Stomach smooth muscle (tissue), 2 donors: ENCODE measurements around the gene RTCB.

Experiments
- H3K27ac ChIP-seq: one replicate; pipeline ENCODE4 v1.7.0; 2013; ENCODE audit warnings: mild to moderate bottlenecking, low read length, inconsistent platforms
- H3K27me3 ChIP-seq, 2 donors: one replicate each; pipeline ENCODE4 v1.7.0; 2013; ENCODE audit warnings: low read length in 2 of 2; ENCODE audit not compliant: insufficient read depth in 2 of 2, control insufficient read depth in 1 of 2
- H3K36me3 ChIP-seq, 2 donors: one replicate each; pipeline ENCODE4 v1.7.0; 2013; ENCODE audit warnings: low read length in 2 of 2; ENCODE audit not compliant: control insufficient read depth in 2 of 2, insufficient read depth in 2 of 2
- H3K4me1 ChIP-seq: one replicate; pipeline ENCODE4 v1.7.0; 2013; ENCODE audit warnings: low read length; ENCODE audit not compliant: control insufficient read depth, insufficient read depth
- H3K4me3 ChIP-seq, 2 donors: one replicate each; pipeline ENCODE4 v1.7.0; 2013; ENCODE audit warnings: low read length in 2 of 2
- H3K9ac ChIP-seq, 2 donors: one replicate each; pipeline ENCODE4 v1.7.0; 2013; ENCODE audit warnings: low read length in 2 of 2, mild to moderate bottlenecking in 1 of 2
- H3K9me3 ChIP-seq, 2 donors: one replicate each; pipeline ENCODE4 v1.7.0; 2013; ENCODE audit warnings: low read length in 2 of 2; ENCODE audit not compliant: control insufficient read depth in 2 of 2
- donor health status: healthy.
- donor health status: Pancreatic carcinoma.

RTCB gene

GRCh38 chr22:32416556-32417085, 4.6 kb upstream of the RTCB start:
- no peaks in the 10 kb centered on the region for H3K9me3 ChIP-seq

GRCh38 chr22:32414191-32414590, 2.1 kb upstream of the RTCB start:
- no peak overlapping the region for H3K9ac ChIP-seq
- no peaks in the 10 kb centered on the region for H3K36me3 ChIP-seq
- peaks cover 2 to 4% of the 10 kb centered on the region in 2 donors for H3K27me3 ChIP-seq
- no peak overlapping the region for H3K4me3 ChIP-seq
- H3K4me1 ChIP-seq, result peaks cover 19% of the 10 kb centered on the region
- H3K27ac ChIP-seq, result no peak overlapping the region
- no peaks in the 10 kb centered on the region for H3K9me3 ChIP-seq

More at GRCh38 chr22:32416556-32417085, 4.6 kb upstream of the RTCB start:
- Histone ChIP-seq H3K4me1 (peaks cover 4% of the 10 kb centered on the region), H3K27me3 (peaks cover 2 to 4% of the 10 kb centered on the region in 2 donors), H3K27ac (no peak overlapping the region), H3K9ac (no peak overlapping the region), H3K36me3 (no peaks in the 10 kb centered on the region), H3K4me3 (no peak overlapping the region)

- Histone ChIP-seq H3K27ac (no peak overlapping the region), H3K9ac (no peak overlapping the region), H3K27me3 (peaks cover 2 to 4% of the 10 kb centered on the region in 2 donors), H3K4me1 (peaks cover 19% of the 10 kb centered on the region), H3K4me3 (no peak overlapping the region), H3K9me3 (no peaks in the 10 kb centered on the region), H3K36me3 (peaks cover 0 to under 1% of the 10 kb centered on the region in 2 donors)
Observed at GRCh38 chr22:32413719-32414118, 1.7 kb upstream of the RTCB start.

GRCh38 chr22:32411402-32411801, 645 bp downstream of the RTCB start:
- Histone ChIP-seq H3K4me3 (peak overlapping the region; percentile 89 to 96), H3K9me3 (no peaks in the 10 kb centered on the region), H3K4me1 (peaks cover 19% of the 10 kb centered on the region), H3K27me3 (no peaks in the 10 kb centered on the region), H3K9ac (peak overlapping the region; percentile 91 to 94), H3K36me3 (peaks cover 12 to 16% of the 10 kb centered on the region in 2 donors), H3K27ac (peak overlapping the region; percentile 38)

- Histone ChIP-seq H3K27ac (no peak overlapping the region), H3K9ac (peak overlapping the region; percentile 91 to 94), H3K9me3 (no peaks in the 10 kb centered on the region), H3K4me1 (peaks cover 19% of the 10 kb centered on the region), H3K36me3 (peaks cover 14 to 24% of the 10 kb centered on the region in 2 donors), H3K27me3 (no peaks in the 10 kb centered on the region), H3K4me3 (peak overlapping the region; percentile 89 to 96)
Observed at GRCh38 chr22:32410459-32410858, 1.6 kb downstream of the RTCB start.

GRCh38 chr22:32409977-32410376, 2.1 kb downstream of the RTCB start:
- Histone ChIP-seq H3K9ac (no peak overlapping the region), H3K9me3 (no peaks in the 10 kb centered on the region), H3K36me3 (peaks cover 19 to 24% of the 10 kb centered on the region in 2 donors), H3K4me3 (peak overlapping the region; percentile 89 to 96), H3K4me1 (peaks cover 19% of the 10 kb centered on the region), H3K27ac (no peak overlapping the region), H3K27me3 (no peaks in the 10 kb centered on the region)

- peaks cover 19% of the 10 kb centered on the region for H3K4me1 ChIP-seq
- H3K27ac ChIP-seq, result no peak overlapping the region
- no peak overlapping the region for H3K4me3 ChIP-seq
- H3K9me3 ChIP-seq, result no peaks in the 10 kb centered on the region
- peaks cover 23 to 30% of the 10 kb centered on the region in 2 donors for H3K36me3 ChIP-seq
- no peak overlapping the region for H3K9ac ChIP-seq
- no peaks in the 10 kb centered on the region for H3K27me3 ChIP-seq
Observed at GRCh38 chr22:32407936-32408335, 4.1 kb downstream of the RTCB start.

- H3K36me3 ChIP-seq, result peaks cover 26 to 30% of the 10 kb centered on the region in 2 donors
- no peak overlapping the region for H3K9ac ChIP-seq
Observed at GRCh38 chr22:32407312-32407711, 4.7 kb downstream of the RTCB start.

GRCh38 chr22:32404021-32404420, 8.0 kb downstream of the RTCB start:
- peaks cover 50 to 53% of the 10 kb centered on the region in 2 donors for H3K36me3 ChIP-seq
- no peak overlapping the region for H3K27ac ChIP-seq
- no peak overlapping the region for H3K9ac ChIP-seq
- H3K4me3 ChIP-seq, result no peak overlapping the region
- no peaks in the 10 kb centered on the region for H3K9me3 ChIP-seq
- no peaks in the 10 kb centered on the region for H3K4me1 ChIP-seq
- no peaks in the 10 kb centered on the region for H3K27me3 ChIP-seq

More at GRCh38 chr22:32407312-32407711, 4.7 kb downstream of the RTCB start:
- Histone ChIP-seq H3K4me3 (no peak overlapping the region), H3K27ac (no peak overlapping the region), H3K4me1 (peaks cover 15% of the 10 kb centered on the region), H3K27me3 (no peaks in the 10 kb centered on the region), H3K9me3 (no peaks in the 10 kb centered on the region)

- no peaks in the 10 kb centered on the region for H3K9me3 ChIP-seq
- no peak overlapping the region for H3K27ac ChIP-seq
- H3K36me3 ChIP-seq, result peaks cover 47 to 55% of the 10 kb centered on the region in 2 donors
- H3K9ac ChIP-seq, result no peak overlapping the region
- no peaks in the 10 kb centered on the region for H3K27me3 ChIP-seq
- no peaks in the 10 kb centered on the region for H3K4me1 ChIP-seq
- no peak overlapping the region for H3K4me3 ChIP-seq
Observed at GRCh38 chr22:32401486-32401885, 10.6 kb downstream of the RTCB start.

GRCh38 chr22:32396746-32397145, 15.3 kb downstream of the RTCB start:
- Histone ChIP-seq H3K27ac (no peak overlapping the region), H3K9me3 (no peaks in the 10 kb centered on the region), H3K27me3 (no peaks in the 10 kb centered on the region), H3K4me3 (no peak overlapping the region), H3K36me3 (peaks cover 72 to 80% of the 10 kb centered on the region in 2 donors), H3K4me1 (no peaks in the 10 kb centered on the region), H3K9ac (no peak overlapping the region)
